OCI-LY1 (cell line): ENCODE results near the gene TXNRD1.

Experiments
- H2AFZ ChIP-seq: fragments of 200-600 bp; sonication (generic), shearing (Covaris generic); 2 replicates; pipeline ENCODE4 v1.6.0; 2014; ENCODE audit warnings: antibody characterized with exemption, mild to moderate bottlenecking, low read length
- H3F3A ChIP-seq: fragments of 200-600 bp; sonication (generic), shearing (Covaris generic); 2 replicates; pipeline ENCODE4 v1.6.0; 2014; ENCODE audit warnings: mild to moderate bottlenecking, antibody characterized with exemption, low read length, moderate library complexity; ENCODE audit not compliant: insufficient read depth
- H3K27ac ChIP-seq: fragments of 200-600 bp; sonication (generic); 2 replicates; pipeline ENCODE4 v1.5.1; 2014; ENCODE audit warnings: low read length, mixed run types, mild to moderate bottlenecking, low read depth; ENCODE audit not compliant: poor library complexity, severe bottlenecking
- H3K27me3 ChIP-seq: fragments of 200-600 bp; sonication (generic); 2 replicates; pipeline ENCODE4 v1.6.0; 2014; ENCODE audit warnings: antibody characterized with exemption, mild to moderate bottlenecking, low read length, moderate library complexity; ENCODE audit not compliant: insufficient read depth
- H3K36me3 ChIP-seq: fragments of 200-600 bp; sonication (generic); 2 replicates; pipeline ENCODE4 v1.6.1; 2014; ENCODE audit warnings: mild to moderate bottlenecking, antibody characterized with exemption, low read length, moderate library complexity, mixed read lengths; ENCODE audit not compliant: insufficient read depth
- H3K4me1 ChIP-seq: fragments of 200-600 bp; sonication (generic); 2 replicates; pipeline ENCODE4 v1.5.1; 2014; ENCODE audit warnings: mild to moderate bottlenecking, low read length, moderate library complexity; ENCODE audit not compliant: insufficient read depth, severe bottlenecking
- H3K4me2 ChIP-seq: fragments of 200-600 bp; sonication (generic), shearing (Covaris generic); 2 replicates; pipeline ENCODE4 v1.6.1; 2014; ENCODE audit warnings: low read length
- H3K4me3 ChIP-seq: fragments of 200-600 bp; sonication (generic); 2 replicates; pipeline ENCODE4 v1.5.1; 2014; ENCODE audit warnings: low read length, low read depth, mild to moderate bottlenecking, mixed read lengths; ENCODE audit not compliant: poor library complexity, severe bottlenecking
- H3K79me2 ChIP-seq: fragments of 200-600 bp; shearing (Covaris generic); 2 replicates; pipeline ENCODE4 v1.6.1; 2016; ENCODE audit warnings: mixed run types, low read length, mixed read lengths; ENCODE audit not compliant: insufficient read depth
- H3K9ac ChIP-seq: fragments of 200-600 bp; sonication (generic), shearing (Covaris generic); 2 replicates; pipeline ENCODE4 v1.6.1; 2014; ENCODE audit warnings: mild to moderate bottlenecking, low read length, mixed read lengths
- H3K9me2 ChIP-seq: fragments of 200-600 bp; sonication (generic), shearing (Covaris generic); 2 replicates; pipeline ENCODE4 v1.6.1; 2014; ENCODE audit warnings: low read depth, mild to moderate bottlenecking, low read length, mixed read lengths
- H3K9me3 ChIP-seq: fragments of 200-600 bp; shearing (Covaris generic); 2 replicates; pipeline ENCODE4 v1.6.1; 2014; ENCODE audit warnings: low read length, mixed read lengths
- H4K20me1 ChIP-seq: fragments of 200-600 bp; sonication (generic), shearing (Covaris generic); 2 replicates; pipeline ENCODE4 v1.6.0; 2016; ENCODE audit warnings: mild to moderate bottlenecking, low read length; ENCODE audit not compliant: insufficient read depth
- EZH2 ChIP-seq: fragments of 200-600 bp; sonication (generic), shearing (Covaris generic); IDR thresholded peaks from 2 replicates; pipeline ENCODE4 v1.8.0; 2017; ENCODE audit warnings: borderline replicate concordance, mixed run types, mild to moderate bottlenecking, antibody characterized with exemption, low read length, moderate library complexity, mixed read lengths
- TF ChIP-seq, protein P1 (sequence below): fragments of 200-600 bp; sonication (generic), shearing (Covaris generic); IDR thresholded peaks from 2 replicates; pipeline ENCODE4 v1.5.1; 2017; ENCODE audit warnings: mild to moderate bottlenecking, antibody characterized with exemption, low read length, moderate library complexity, mixed read lengths

Gene TXNRD1

DNA sequence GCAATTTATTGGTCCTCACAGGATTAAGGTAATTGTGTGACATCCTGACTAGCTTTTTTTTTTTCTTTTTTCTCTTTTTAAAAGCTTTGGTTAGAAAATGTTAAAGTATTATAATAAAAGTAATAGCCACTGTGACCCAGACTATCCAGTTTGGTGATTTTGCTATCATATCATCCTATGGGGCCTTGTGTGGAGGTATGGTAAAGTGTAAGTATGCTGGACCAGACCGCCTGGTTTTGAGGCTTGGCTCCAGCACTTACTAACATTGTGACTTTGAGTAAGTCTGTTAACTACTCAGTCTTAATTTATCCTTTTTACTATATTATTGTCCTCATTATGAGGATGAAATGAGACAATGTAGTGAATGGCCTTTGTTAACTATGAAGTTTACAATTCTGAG lies 103.4 kb downstream of the TXNRD1 start:
- Histone ChIP-seq H3K36me3 (peaks cover 83% of the 10 kb centered on the region), H3K4me2 (no peak overlapping the region), H3K4me3 (no peak overlapping the region), H3F3A (no peaks in the 10 kb centered on the region), H4K20me1 (no peaks in the 10 kb centered on the region), H3K4me1 (no peaks in the 10 kb centered on the region), H2AFZ (no peak overlapping the region), H3K9ac (no peak overlapping the region), H3K27me3 (no peaks in the 10 kb centered on the region), H3K9me2 (no peaks in the 10 kb centered on the region), H3K79me2 (no peaks in the 10 kb centered on the region), H3K27ac (no peak overlapping the region), H3K9me3 (no peaks in the 10 kb centered on the region)
- TF ChIP-seq, protein P1, sequence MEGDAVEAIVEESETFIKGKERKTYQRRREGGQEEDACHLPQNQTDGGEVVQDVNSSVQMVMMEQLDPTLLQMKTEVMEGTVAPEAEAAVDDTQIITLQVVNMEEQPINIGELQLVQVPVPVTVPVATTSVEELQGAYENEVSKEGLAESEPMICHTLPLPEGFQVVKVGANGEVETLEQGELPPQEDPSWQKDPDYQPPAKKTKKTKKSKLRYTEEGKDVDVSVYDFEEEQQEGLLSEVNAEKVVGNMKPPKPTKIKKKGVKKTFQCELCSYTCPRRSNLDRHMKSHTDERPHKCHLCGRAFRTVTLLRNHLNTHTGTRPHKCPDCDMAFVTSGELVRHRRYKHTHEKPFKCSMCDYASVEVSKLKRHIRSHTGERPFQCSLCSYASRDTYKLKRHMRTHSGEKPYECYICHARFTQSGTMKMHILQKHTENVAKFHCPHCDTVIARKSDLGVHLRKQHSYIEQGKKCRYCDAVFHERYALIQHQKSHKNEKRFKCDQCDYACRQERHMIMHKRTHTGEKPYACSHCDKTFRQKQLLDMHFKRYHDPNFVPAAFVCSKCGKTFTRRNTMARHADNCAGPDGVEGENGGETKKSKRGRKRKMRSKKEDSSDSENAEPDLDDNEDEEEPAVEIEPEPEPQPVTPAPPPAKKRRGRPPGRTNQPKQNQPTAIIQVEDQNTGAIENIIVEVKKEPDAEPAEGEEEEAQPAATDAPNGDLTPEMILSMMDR: no peak
- TF ChIP-seq EZH2: no peak

DNA sequence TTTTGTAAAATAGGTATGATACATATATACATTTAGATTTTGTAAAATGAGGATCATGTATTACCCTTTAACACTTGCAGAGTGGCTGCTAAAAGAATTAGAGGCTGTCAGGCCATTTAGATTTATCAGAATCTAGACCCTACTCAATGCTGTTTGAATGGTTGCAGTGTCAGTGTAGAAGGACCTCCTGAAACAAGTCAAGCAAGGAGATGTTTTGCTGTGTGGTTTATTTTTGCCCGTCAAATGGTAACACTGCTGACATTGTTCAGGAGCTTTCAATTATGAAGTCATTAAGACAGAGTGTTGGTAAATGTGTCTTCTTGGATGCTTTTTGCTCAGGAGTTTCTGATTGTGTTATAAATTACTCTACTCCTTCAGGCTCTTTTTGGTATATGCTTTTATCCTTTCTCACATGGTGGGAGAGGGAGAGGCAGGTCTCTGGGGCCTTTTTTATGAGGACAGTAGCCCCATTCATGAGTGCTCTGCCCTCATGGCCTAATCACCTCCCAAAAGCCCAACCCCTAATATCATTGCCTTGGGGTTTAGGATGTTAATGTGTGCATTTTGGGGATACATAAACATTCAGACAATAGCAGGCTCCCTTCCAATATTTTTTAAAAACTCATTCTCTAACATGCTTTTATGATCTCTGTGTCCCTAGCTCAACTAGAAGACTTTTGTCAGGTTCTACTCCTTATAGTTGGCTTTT lies 104.5 kb downstream of the TXNRD1 start:
- Histone ChIP-seq H3K4me1 (no peaks in the 10 kb centered on the region), H4K20me1 (no peaks in the 10 kb centered on the region), H3F3A (no peaks in the 10 kb centered on the region), H3K79me2 (no peaks in the 10 kb centered on the region), H3K9ac (no peak overlapping the region), H3K27ac (no peak overlapping the region), H3K9me2 (no peaks in the 10 kb centered on the region), H3K27me3 (no peaks in the 10 kb centered on the region), H3K4me2 (no peak overlapping the region), H2AFZ (no peak overlapping the region), H3K9me3 (no peaks in the 10 kb centered on the region), H3K4me3 (no peak overlapping the region), H3K36me3 (peaks cover 82% of the 10 kb centered on the region)
- no peak for TF ChIP-seq EZH2
- TF ChIP-seq, protein P1: no peak

DNA sequence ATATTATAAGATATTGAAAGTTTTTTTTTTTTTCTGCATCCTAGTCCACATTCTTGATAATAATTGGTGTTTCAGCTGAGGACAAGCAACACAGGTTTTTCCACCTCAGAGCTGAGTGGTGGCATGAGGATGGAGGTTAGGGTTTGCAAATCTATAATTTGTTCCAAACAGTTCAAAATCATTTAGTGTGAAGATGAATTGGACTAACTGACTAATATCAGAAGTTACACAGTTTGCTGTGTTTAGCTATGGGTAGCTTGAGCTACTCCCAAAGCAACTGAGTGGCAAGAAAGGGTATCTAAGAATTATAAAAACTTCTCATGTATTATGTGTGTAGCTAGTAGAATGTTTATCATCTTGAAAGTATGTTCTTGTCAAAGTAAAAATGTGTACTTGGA lies 105.0 kb downstream of the TXNRD1 start:
- Histone ChIP-seq H3K27me3 (no peaks in the 10 kb centered on the region), H3K9ac (no peak overlapping the region), H3K9me3 (no peaks in the 10 kb centered on the region), H3K36me3 (peaks cover 82% of the 10 kb centered on the region), H2AFZ (no peak overlapping the region), H3K4me1 (no peaks in the 10 kb centered on the region), H3K79me2 (no peaks in the 10 kb centered on the region), H3F3A (no peaks in the 10 kb centered on the region), H3K4me3 (no peak overlapping the region), H3K9me2 (no peaks in the 10 kb centered on the region), H3K4me2 (no peak overlapping the region), H3K27ac (no peak overlapping the region), H4K20me1 (no peaks in the 10 kb centered on the region)
- no peak for TF ChIP-seq EZH2
- TF ChIP-seq, protein P1: no peak
